NCI-H2227 treated with DMSO at 0.1 percent for 48 hours (cell line): Measurements from ENCODE around the gene HSF4.

Source experiments
- DNase-seq: peaks from one replicate; lab custom pipeline; 2025; lab: John Stamatoyannopoulos, UW

Gene HSF4

GRCh38 chr16:67150047-67150832 is 14.3 kb upstream of the HSF4 start:
- DNase-seq = peak; percentile 46

GRCh38 chr16:67150833-67151396 is 13.6 kb upstream of the HSF4 start, which contains the start of gene B3GNT9:
B3GNT9 (minus strand) TSS chr16:67150998; CDS start chr16:67150485, 513 bp downstream.
- peak; percentile 73 for DNase-seq

- DNase-seq = no peak
These were observed 13.0 kb upstream of the HSF4 start for GRCh38 chr16:67151431-67152097.

- DNase-seq = no peak
These were observed 9.8 kb upstream of the HSF4 start for GRCh38 chr16:67154578-67155294.

GRCh38 chr16:67155295-67156142 is 9.0 kb upstream of the HSF4 start:
- peak; percentile 38 for DNase-seq

GRCh38 chr16:67156143-67156844 is 8.3 kb upstream of the HSF4 start:
- DNase-seq = no peak

- no peak for DNase-seq
These were observed 7.3 kb upstream of the HSF4 start for GRCh38 chr16:67157106-67157748.

GRCh38 chr16:67157892-67158635 is 6.5 kb upstream of the HSF4 start:
- DNase-seq = no peak

GRCh38 chr16:67158637-67159600 is 5.6 kb upstream of the HSF4 start:
- no peak for DNase-seq

GRCh38 chr16:67161595-67162058 is 2.9 kb upstream of the HSF4 start:
- no peak for DNase-seq

- no peak for DNase-seq
These were observed 1.9 kb upstream of the HSF4 start for GRCh38 chr16:67162506-67163163.

- no peak for DNase-seq
These were observed 1.2 kb upstream of the HSF4 start for GRCh38 chr16:67163164-67163998.

- DNase-seq = no peak
These were observed 466 bp upstream of the HSF4 start for GRCh38 chr16:67163999-67164558.

GRCh38 chr16:67165121-67166078 is 855 bp downstream of the HSF4 start:
- no peak for DNase-seq

- no peak for DNase-seq
These were observed 1.6 kb downstream of the HSF4 start for GRCh38 chr16:67166110-67166547.
